GM23338 (cell line): Measurements from ENCODE around the gene LCNL1. TPM values are rescaled to one million over a fixed set of nuclear protein-coding genes. Genes with fewer than 3 reads are reported as not detected.

Source experiments
- ATAC-seq: fragments of 200-7000 bp; cut with Tn5 transposase; 3 replicates; pipeline ENCODE4 v1.9.1; 2020
- DNase-seq: peaks from one replicate; pipeline ENCODE4 v3.0.0-alpha.2; 2015; ENCODE audit warnings: low spot score
- H2AFZ ChIP-seq: fragments of 200-600 bp; sonication (generic); 2 replicates; pipeline ENCODE4 v1.8.0; 2016; ENCODE audit warnings: antibody characterized with exemption, mild to moderate bottlenecking, moderate library complexity
- H3F3A ChIP-seq: fragments of 200-600 bp; sonication (generic); replicated peaks from 2 replicates; pipeline ENCODE4 v1.8.0; 2017; ENCODE audit warnings: antibody characterized with exemption, mixed run types, low read depth
- H3K27ac ChIP-seq: fragments of 200-600 bp; sonication (generic); 2 replicates; pipeline ENCODE4 v1.6.1; 2016; ENCODE audit warnings: low read depth
- H3K27me3 ChIP-seq: fragments of 200-600 bp; sonication (generic); 2 replicates; pipeline ENCODE4 v1.8.0; 2016; ENCODE audit warnings: mild to moderate bottlenecking, mixed run types, moderate library complexity; ENCODE audit not compliant: insufficient read depth
- H3K36me3 ChIP-seq: fragments of 200-600 bp; sonication (generic); 2 replicates; pipeline ENCODE4 v1.8.0; 2016; ENCODE audit warnings: mild to moderate bottlenecking; ENCODE audit not compliant: insufficient read depth
- H3K4me1 ChIP-seq: fragments of 200-600 bp; sonication (generic); 2 replicates; pipeline ENCODE4 v1.8.0; 2016; ENCODE audit warnings: mild to moderate bottlenecking, moderate library complexity; ENCODE audit not compliant: insufficient read depth
- H3K4me2 ChIP-seq: fragments of 200-600 bp; sonication (generic); 2 replicates; pipeline ENCODE4 v1.7.1; 2017; ENCODE audit warnings: mixed run types
- H3K4me3 ChIP-seq: fragments of 200-600 bp; sonication (generic); 2 replicates; pipeline ENCODE4 v1.6.1; 2016; ENCODE audit warnings: mixed run types
- H3K79me2 ChIP-seq: fragments of 200-600 bp; sonication (generic); replicated peaks from 2 replicates; pipeline ENCODE4 v1.8.0; 2017; ENCODE audit warnings: mild to moderate bottlenecking; ENCODE audit not compliant: insufficient read depth
- H3K9me2 ChIP-seq: fragments of 200-600 bp; sonication (generic); 2 replicates; pipeline ENCODE4 v1.8.0; 2017; ENCODE audit not compliant: insufficient read depth
- H4K20me1 ChIP-seq: fragments of 200-600 bp; sonication (generic); replicated peaks from 2 replicates; pipeline ENCODE4 v1.8.0; 2017; ENCODE audit warnings: mild to moderate bottlenecking; ENCODE audit not compliant: insufficient read depth
- H3K27ac Mint-ChIP-seq: 2 replicates; pipeline ENCODE4 v1.8.0; 2020; ENCODE audit warnings: inconsistent platforms, mild to moderate bottlenecking, moderate library complexity, mixed read lengths
- H3K27me3 Mint-ChIP-seq: 3 replicates; pipeline ENCODE4 v1.8.0; 2022; ENCODE audit warnings: low read depth, mild to moderate bottlenecking, moderate library complexity, mixed read lengths, inconsistent platforms; ENCODE audit not compliant: insufficient read depth, poor library complexity
- H3K36me3 Mint-ChIP-seq: 3 replicates; pipeline ENCODE4 v1.8.0; 2021; ENCODE audit warnings: low read depth, mild to moderate bottlenecking, inconsistent platforms, moderate library complexity, mixed read lengths
- H3K4me1 Mint-ChIP-seq: 3 replicates; pipeline ENCODE4 v1.8.0; 2020; ENCODE audit warnings: mild to moderate bottlenecking, inconsistent platforms, mixed read lengths
- H3K4me3 Mint-ChIP-seq: 3 replicates; pipeline ENCODE4 v1.8.0; 2021; ENCODE audit warnings: moderate library complexity, mild to moderate bottlenecking, inconsistent platforms, mixed read lengths
- H3K9me3 Mint-ChIP-seq: 3 replicates; pipeline ENCODE4 v1.8.0; 2020; ENCODE audit warnings: moderate library complexity, mild to moderate bottlenecking, inconsistent platforms, mixed read lengths
- CREB1 ChIP-seq: fragments of 250-450 bp; sonication (Bioruptor Pico); IDR thresholded peaks from 2 replicates; pipeline ENCODE4 v1.5.0; 2020; ENCODE audit warnings: low read depth, mild to moderate bottlenecking, moderate library complexity
- CTCF ChIP-seq, 2 experiments: fragments of 200-600 bp in 1 of 2; sonication (generic) in 1 of 2; conservative IDR thresholded peaks; 2 replicates each; pipeline versions ENCODE4 v1.5.1 to v1.6.1; 2016 to 2017; ENCODE audit warnings: antibody characterized with exemption in 2 of 2, low read depth in 2 of 2, mild to moderate bottlenecking in 2 of 2, moderate library complexity in 1 of 2
- EZH2 ChIP-seq: fragments of 200-600 bp; sonication (generic); IDR thresholded peaks from one replicate; pipeline ENCODE4 v1.8.0; 2017; ENCODE audit warnings: antibody characterized with exemption, mild to moderate bottlenecking, low read depth; ENCODE audit not compliant: unreplicated experiment
- JUNB ChIP-seq: IDR thresholded peaks from one replicate; pipeline ENCODE4 v1.6.1; 2016; ENCODE audit warnings: antibody characterized with exemption; ENCODE audit not compliant: unreplicated experiment
- NANOG ChIP-seq: IDR thresholded peaks from 2 replicates; pipeline ENCODE4 v1.6.1; 2016; ENCODE audit warnings: antibody characterized with exemption, borderline replicate concordance
- POLR2AphosphoS5 ChIP-seq: IDR thresholded peaks from 2 replicates; pipeline ENCODE4 v1.6.1; 2016; ENCODE audit warnings: antibody characterized with exemption, low read depth
- ZNF331 ChIP-seq: fragments of 250-450 bp; sonication (Bioruptor Pico); IDR thresholded peaks from 2 replicates; pipeline ENCODE4 v1.5.0; 2020; ENCODE audit warnings: low read depth, mild to moderate bottlenecking, moderate library complexity
- polyA plus RNA-seq: library from polyadenylated mRNA; unstranded; fragments of >200 nt; fragmentation: Nextera tagmentation; extraction: Ambion mirVana; gene quantifications from 2 replicates; pipeline ENCODE4 v1.2.1, GENCODE V29; 2016
- total RNA-seq: library from RNA; depleted of rRNA; stranded (reverse); fragments of >200 nt; shearing (Covaris generic); gene quantifications from 2 replicates; pipeline ENCODE4 v1.2.3, GENCODE V29; 2014
- TF ChIP-seq, protein P1 (sequence below): IDR thresholded peaks from 2 replicates; pipeline ENCODE4 v1.6.1; 2016; ENCODE audit warnings: antibody characterized with exemption
- TF ChIP-seq, protein P2 (sequence below): fragments of 250-450 bp; sonication (Bioruptor Pico); IDR thresholded peaks from 2 replicates; pipeline ENCODE4 v1.5.0; 2020; ENCODE audit warnings: mild to moderate bottlenecking, moderate library complexity

LCNL1 gene
- total and polyA plus RNA-seq, 2 experiments from 2014 or later = 0.11 TPM; not detected in 1

GRCh38 chr9:136946228-136947027, 36.4 kb upstream of the LCNL1 start:
- H3K9me3 Mint-ChIP-seq = no peaks in the 10 kb centered on the region
- Histone ChIP-seq H3K4me1 (peaks cover 9% of the 10 kb centered on the region), H3K36me3 (no peaks in the 10 kb centered on the region), H3K79me2 (0 out of 2 replicates have a peak, but pooled peaks cover 5% of the 10 kb centered on the region), H3K4me3 (no peak overlapping the region), H3K9me2 (no peaks in the 10 kb centered on the region), H3K27me3 (no peaks in the 10 kb centered on the region), H4K20me1 (no peaks in the 10 kb centered on the region), H3F3A (no peaks in the 10 kb centered on the region; the same call in 1 of the 2 replicates), H3K4me2 (no peak overlapping the region), H2AFZ (no peak overlapping the region), H3K27ac (no peak overlapping the region)
- H3K4me3 Mint-ChIP-seq = no peak overlapping the region
- no peak for ATAC-seq
- TF ChIP-seq ZNF331 (no peak), POLR2AphosphoS5 (no peak), CREB1 (CRISPR knock-in tag) (no peak)
- no peak overlapping the region for H3K27ac Mint-ChIP-seq
- H3K36me3 Mint-ChIP-seq = peaks cover 4% of the 10 kb centered on the region; the same call in 1 of the 3 replicates
- no peak for DNase-seq
- peaks cover 8% of the 10 kb centered on the region for H3K4me1 Mint-ChIP-seq
- H3K27me3 Mint-ChIP-seq = peaks cover 9% of the 10 kb centered on the region

DNA sequence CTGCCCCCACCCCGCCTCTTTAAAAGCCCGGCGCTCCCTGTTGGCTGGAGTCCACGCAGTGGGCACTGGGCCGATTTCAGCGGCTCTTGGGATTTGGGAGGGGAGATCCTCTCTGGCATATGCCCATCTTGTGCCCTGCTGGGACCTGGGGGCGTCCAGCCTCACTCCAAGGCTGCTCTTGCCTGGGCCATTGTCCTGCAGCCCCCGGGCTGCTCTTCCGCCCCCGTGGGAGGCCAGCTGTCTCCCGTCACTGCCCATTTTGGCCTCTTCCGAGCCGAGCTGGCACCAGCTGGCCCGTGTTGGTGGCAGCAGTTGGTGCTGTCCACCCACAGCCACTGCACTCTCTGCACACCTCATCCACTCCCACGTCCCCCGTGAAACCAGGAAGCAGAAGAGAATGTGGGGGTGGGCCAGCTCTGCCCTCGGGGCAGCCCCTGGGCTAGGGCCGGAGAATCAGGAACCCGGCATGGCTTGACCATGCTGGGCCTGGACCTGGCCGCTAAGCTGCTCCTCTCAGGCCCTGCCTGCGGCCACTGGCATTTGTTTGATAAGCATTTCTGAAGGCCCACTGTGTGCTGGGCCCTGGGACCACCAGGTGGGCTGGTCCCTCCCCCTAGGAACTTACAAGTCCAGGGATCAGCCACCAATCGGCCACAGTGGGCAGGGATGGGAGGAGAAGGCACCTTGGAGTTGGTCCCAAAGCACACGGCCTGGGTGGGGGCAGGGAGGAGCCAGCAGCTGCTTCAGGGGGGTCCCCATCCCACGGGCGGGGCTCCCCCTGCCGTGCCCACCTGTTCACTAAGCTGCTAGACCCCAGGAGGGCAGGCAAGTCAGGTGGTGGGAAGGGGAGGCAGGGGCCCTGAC, 35.5 kb upstream of the LCNL1 start:
- no peak overlapping the region for H2AFZ ChIP-seq
- peaks cover 9% of the 10 kb centered on the region for H3K27me3 Mint-ChIP-seq
- peaks cover 9% of the 10 kb centered on the region for H3K4me1 ChIP-seq
- no peaks in the 10 kb centered on the region for H3K27me3 ChIP-seq
- H3K27ac Mint-ChIP-seq = no peak overlapping the region
- no peaks in the 10 kb centered on the region for H3K36me3 Mint-ChIP-seq
- H3K79me2 ChIP-seq = 0 out of 2 replicates have a peak, but pooled peaks cover 5% of the 10 kb centered on the region
- DNase-seq (no peak), ATAC-seq (no peak)
- no peaks in the 10 kb centered on the region for H3K9me2 ChIP-seq
- no peak overlapping the region for H3K4me2 ChIP-seq
- H3K27ac ChIP-seq = no peak overlapping the region
- H3K36me3 ChIP-seq = no peaks in the 10 kb centered on the region
- no peak overlapping the region for H3K4me3 ChIP-seq
- H3F3A ChIP-seq = no peaks in the 10 kb centered on the region; the same call in 1 of the 2 replicates
- H4K20me1 ChIP-seq = no peaks in the 10 kb centered on the region
- no peaks in the 10 kb centered on the region for H3K9me3 Mint-ChIP-seq
- no peak overlapping the region for H3K4me3 Mint-ChIP-seq
- peaks cover 8% of the 10 kb centered on the region for H3K4me1 Mint-ChIP-seq
- no peak for TF ChIP-seq POLR2AphosphoS5
- TF ChIP-seq, protein P1, sequence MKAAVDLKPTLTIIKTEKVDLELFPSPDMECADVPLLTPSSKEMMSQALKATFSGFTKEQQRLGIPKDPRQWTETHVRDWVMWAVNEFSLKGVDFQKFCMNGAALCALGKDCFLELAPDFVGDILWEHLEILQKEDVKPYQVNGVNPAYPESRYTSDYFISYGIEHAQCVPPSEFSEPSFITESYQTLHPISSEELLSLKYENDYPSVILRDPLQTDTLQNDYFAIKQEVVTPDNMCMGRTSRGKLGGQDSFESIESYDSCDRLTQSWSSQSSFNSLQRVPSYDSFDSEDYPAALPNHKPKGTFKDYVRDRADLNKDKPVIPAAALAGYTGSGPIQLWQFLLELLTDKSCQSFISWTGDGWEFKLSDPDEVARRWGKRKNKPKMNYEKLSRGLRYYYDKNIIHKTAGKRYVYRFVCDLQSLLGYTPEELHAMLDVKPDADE = no peak
- TF ChIP-seq CTCF (conservative IDR thresholded peaks at IDR 0.05; ENCODE audit: low read depth in 2 of 2) = no peak
- TF ChIP-seq ZNF331 = no peak
- TF ChIP-seq, protein P2, sequence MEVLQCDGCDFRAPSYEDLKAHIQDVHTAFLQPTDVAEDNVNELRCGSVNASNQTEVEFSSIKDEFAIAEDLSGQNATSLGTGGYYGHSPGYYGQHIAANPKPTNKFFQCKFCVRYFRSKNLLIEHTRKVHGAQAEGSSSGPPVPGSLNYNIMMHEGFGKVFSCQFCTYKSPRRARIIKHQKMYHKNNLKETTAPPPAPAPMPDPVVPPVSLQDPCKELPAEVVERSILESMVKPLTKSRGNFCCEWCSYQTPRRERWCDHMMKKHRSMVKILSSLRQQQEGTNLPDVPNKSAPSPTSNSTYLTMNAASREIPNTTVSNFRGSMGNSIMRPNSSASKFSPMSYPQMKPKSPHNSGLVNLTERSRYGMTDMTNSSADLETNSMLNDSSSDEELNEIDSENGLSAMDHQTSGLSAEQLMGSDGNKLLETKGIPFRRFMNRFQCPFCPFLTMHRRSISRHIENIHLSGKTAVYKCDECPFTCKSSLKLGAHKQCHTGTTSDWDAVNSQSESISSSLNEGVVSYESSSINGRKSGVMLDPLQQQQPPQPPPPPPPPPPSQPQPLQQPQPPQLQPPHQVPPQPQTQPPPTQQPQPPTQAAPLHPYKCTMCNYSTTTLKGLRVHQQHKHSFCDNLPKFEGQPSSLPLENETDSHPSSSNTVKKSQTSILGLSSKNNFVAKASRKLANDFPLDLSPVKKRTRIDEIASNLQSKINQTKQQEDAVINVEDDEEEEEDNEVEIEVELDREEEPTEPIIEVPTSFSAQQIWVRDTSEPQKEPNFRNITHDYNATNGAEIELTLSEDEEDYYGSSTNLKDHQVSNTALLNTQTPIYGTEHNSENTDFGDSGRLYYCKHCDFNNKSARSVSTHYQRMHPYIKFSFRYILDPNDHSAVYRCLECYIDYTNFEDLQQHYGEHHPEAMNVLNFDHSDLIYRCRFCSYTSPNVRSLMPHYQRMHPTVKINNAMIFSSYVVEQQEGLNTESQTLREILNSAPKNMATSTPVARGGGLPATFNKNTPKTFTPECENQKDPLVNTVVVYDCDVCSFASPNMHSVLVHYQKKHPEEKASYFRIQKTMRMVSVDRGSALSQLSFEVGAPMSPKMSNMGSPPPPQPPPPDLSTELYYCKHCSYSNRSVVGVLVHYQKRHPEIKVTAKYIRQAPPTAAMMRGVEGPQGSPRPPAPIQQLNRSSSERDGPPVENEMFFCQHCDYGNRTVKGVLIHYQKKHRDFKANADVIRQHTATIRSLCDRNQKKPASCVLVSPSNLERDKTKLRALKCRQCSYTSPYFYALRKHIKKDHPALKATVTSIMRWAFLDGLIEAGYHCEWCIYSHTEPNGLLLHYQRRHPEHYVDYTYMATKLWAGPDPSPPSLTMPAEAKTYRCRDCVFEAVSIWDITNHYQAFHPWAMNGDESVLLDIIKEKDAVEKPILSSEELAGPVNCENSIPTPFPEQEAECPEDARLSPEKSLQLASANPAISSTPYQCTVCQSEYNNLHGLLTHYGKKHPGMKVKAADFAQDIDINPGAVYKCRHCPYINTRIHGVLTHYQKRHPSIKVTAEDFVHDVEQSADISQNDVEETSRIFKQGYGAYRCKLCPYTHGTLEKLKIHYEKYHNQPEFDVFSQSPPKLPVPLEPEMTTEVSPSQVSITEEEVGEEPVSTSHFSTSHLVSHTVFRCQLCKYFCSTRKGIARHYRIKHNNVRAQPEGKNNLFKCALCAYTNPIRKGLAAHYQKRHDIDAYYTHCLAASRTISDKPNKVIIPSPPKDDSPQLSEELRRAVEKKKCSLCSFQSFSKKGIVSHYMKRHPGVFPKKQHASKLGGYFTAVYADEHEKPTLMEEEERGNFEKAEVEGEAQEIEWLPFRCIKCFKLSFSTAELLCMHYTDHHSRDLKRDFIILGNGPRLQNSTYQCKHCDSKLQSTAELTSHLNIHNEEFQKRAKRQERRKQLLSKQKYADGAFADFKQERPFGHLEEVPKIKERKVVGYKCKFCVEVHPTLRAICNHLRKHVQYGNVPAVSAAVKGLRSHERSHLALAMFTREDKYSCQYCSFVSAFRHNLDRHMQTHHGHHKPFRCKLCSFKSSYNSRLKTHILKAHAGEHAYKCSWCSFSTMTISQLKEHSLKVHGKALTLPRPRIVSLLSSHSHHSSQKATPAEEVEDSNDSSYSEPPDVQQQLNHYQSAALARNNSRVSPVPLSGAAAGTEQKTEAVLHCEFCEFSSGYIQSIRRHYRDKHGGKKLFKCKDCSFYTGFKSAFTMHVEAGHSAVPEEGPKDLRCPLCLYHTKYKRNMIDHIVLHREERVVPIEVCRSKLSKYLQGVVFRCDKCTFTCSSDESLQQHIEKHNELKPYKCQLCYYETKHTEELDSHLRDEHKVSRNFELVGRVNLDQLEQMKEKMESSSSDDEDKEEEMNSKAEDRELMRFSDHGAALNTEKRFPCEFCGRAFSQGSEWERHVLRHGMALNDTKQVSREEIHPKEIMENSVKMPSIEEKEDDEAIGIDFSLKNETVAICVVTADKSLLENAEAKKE = no peak
- no peak for TF ChIP-seq EZH2
- no peak for TF ChIP-seq JUNB
- TF ChIP-seq NANOG = no peak
